Natural killer cell (primary cell): ENCODE data around the gene AGK. TPM values are rescaled to one million over a fixed set of nuclear protein-coding genes. Genes with fewer than 3 reads are reported as not detected.

Experiments used
- ATAC-seq, 3 donors: fragments of 150-1000 bp in 2 of 3; fragments of 200-7000 bp in 1 of 3; cut with Tn5 transposase; 1 replicate in 1 of 3; 2 replicates in 2 of 3; pipeline ENCODE4 v1.10.0; 2021; ENCODE audit warnings: mild to moderate bottlenecking in 2 of 3, moderate library complexity in 2 of 3
- DNase-seq, 2 donors: peaks; one replicate each; pipeline versions ENCODE4 v3.0.0 to v3.0.0-alpha.2; 2013 to 2021; ENCODE audit warnings: mixed read lengths in 1 of 2
- H3K27ac ChIP-seq: one replicate; pipeline ENCODE4 v1.5.1; 2013; ENCODE audit warnings: mild to moderate bottlenecking, low read length
- H3K27me3 ChIP-seq: one replicate; pipeline ENCODE4 v1.6.1; 2013; ENCODE audit warnings: low read length; ENCODE audit not compliant: control insufficient read depth, insufficient read depth
- H3K36me3 ChIP-seq: one replicate; pipeline ENCODE4 v1.6.1; 2013; ENCODE audit warnings: low read length; ENCODE audit not compliant: control insufficient read depth, insufficient read depth
- H3K4me1 ChIP-seq: one replicate; pipeline ENCODE4 v1.6.1; 2013; ENCODE audit warnings: low read length; ENCODE audit not compliant: control insufficient read depth, insufficient read depth
- H3K4me3 ChIP-seq: one replicate; pipeline ENCODE4 v1.5.1; 2013; ENCODE audit warnings: low read length
- H3K9me3 ChIP-seq: one replicate; pipeline ENCODE4 v1.6.1; 2013; ENCODE audit warnings: low read length; ENCODE audit not compliant: control insufficient read depth, insufficient read depth
- H3K27ac Mint-ChIP-seq, 2 donors: one replicate each; pipeline ENCODE4 v1.8.0; 2022; ENCODE audit warnings: mild to moderate bottlenecking in 2 of 2, mixed read lengths in 2 of 2, moderate library complexity in 1 of 2
- H3K27me3 Mint-ChIP-seq, 2 donors: one replicate each; pipeline ENCODE4 v1.8.0; 2022; ENCODE audit warnings: low read depth in 2 of 2, mixed read lengths in 2 of 2
- H3K36me3 Mint-ChIP-seq: one replicate; pipeline ENCODE4 v1.8.0; 2022; ENCODE audit warnings: mixed read lengths
- H3K4me1 Mint-ChIP-seq, 2 donors: one replicate each; pipeline ENCODE4 v1.8.0; 2022; ENCODE audit warnings: mixed read lengths in 2 of 2
- H3K4me3 Mint-ChIP-seq: one replicate; pipeline ENCODE4 v1.8.0; 2022; ENCODE audit warnings: mild to moderate bottlenecking, moderate library complexity, mixed read lengths
- H3K9me3 Mint-ChIP-seq, 2 donors: one replicate each; pipeline ENCODE4 v1.8.0; 2022; ENCODE audit warnings: mixed read lengths in 2 of 2
- CTCF ChIP-seq: fragments of 200-600 bp; IDR thresholded peaks from one replicate; pipeline ENCODE4 v1.8.0; 2022; ENCODE audit warnings: antibody characterized with exemption
- WGBS: methylation state at CpG from one replicate; pipeline ENCODE4 v1.1.7; 2013; ENCODE audit warnings: missing lambda C conversion rate; ENCODE audit not compliant: insufficient coverage; 5-methylcytosine and 5-hydroxymethylcytosine counted together
- intact Hi-C: fragments of 100-400 bp; cut with micrococcal nuclease; formaldehyde crosslinking; loops from one replicate; pipeline ENCODE4 v1.14.2; 2022
- total RNA-seq, 4 donors: library from RNA; stranded (reverse); fragments of 120-200 nt in 1 of 4; gene quantifications; one replicate each; pipeline versions ENCODE4 v1.2.3 to v1.2.4, GENCODE V29; 2013 to 2022

AGK gene
- total RNA-seq, 3 donors from 2014 or later (not counting 1 experiment from before 2014, with no cell fraction given) = 70.0 to 106 (median 99.0) TPM

GRCh38 chr7:141563956-141564623 is 12.9 kb downstream of the AGK start:
- Mint-ChIP-seq H3K4me3 (no peak overlapping the region), H3K4me1 (peaks cover 63 to 67% of the 10 kb centered on the region in 2 donors), H3K9me3 (peaks cover 0 to 2% of the 10 kb centered on the region in 2 donors), H3K27me3 (no peaks in the 10 kb centered on the region), H3K36me3 (peaks cover 42% of the 10 kb centered on the region), H3K27ac (peak overlapping the region; percentile 9 to 69)
- Histone ChIP-seq H3K27me3 (no peaks in the 10 kb centered on the region), H3K4me1 (peaks cover 17% of the 10 kb centered on the region), H3K4me3 (no peak overlapping the region), H3K27ac (no peak overlapping the region), H3K36me3 (peaks cover 39% of the 10 kb centered on the region), H3K9me3 (no peaks in the 10 kb centered on the region)
- intact Hi-C loops = no loop called here
- WGBS = 90% methylated on average over 2 of the region's 2 CpGs
- no peak for TF ChIP-seq CTCF
- peak; percentile 61 to 82 (median 68) for ATAC-seq
- DNase-seq = peak in 1 of 2 donors; percentile 35

- H3K27ac Mint-ChIP-seq = peak overlapping the region in 1 of 2 donors; percentile 23
- Histone ChIP-seq H3K9me3 (no peaks in the 10 kb centered on the region), H3K27me3 (no peaks in the 10 kb centered on the region), H3K27ac (no peak overlapping the region), H3K4me1 (peaks cover 4% of the 10 kb centered on the region), H3K36me3 (peaks cover 35% of the 10 kb centered on the region), H3K4me3 (no peak overlapping the region)
- DNase-seq (no peak), ATAC-seq (no peak)
- WGBS = 100% methylated on average over 1 of the region's 1 CpG
- intact Hi-C loops = no loop called here
- H3K36me3 Mint-ChIP-seq = peaks cover 27% of the 10 kb centered on the region
- no peak for TF ChIP-seq CTCF
- H3K9me3 Mint-ChIP-seq = no peaks in the 10 kb centered on the region
- no peak overlapping the region for H3K4me3 Mint-ChIP-seq
- H3K27me3 Mint-ChIP-seq = no peaks in the 10 kb centered on the region
- peaks cover 50 to 57% of the 10 kb centered on the region in 2 donors for H3K4me1 Mint-ChIP-seq
These were observed 16.2 kb downstream of the AGK start for GRCh38 chr7:141567432-141567831.

DNA sequence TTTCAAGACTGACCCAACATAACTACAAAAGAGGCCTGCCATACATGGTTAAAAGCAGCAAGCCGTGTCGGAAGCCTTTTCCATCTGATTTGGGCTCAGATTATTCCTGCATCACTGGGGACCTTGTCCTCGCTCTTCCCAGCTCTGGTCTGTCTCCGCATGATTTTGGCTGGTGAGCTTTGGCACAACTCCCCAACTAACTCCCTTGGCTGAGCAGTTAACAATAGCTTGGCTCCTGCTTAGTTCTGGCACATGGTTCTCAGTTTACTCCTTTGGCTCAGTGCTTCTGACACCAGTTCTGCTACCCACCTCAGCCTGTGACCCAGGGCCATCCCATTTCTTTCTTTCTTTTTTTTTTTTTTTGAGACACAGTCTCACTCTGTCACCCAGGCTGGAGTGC is 17.0 kb downstream of the AGK start:
- no peak overlapping the region for H3K4me3 Mint-ChIP-seq
- DNase-seq (no peak), ATAC-seq (no peak)
- TF ChIP-seq CTCF = no peak
- Histone ChIP-seq H3K27me3 (no peaks in the 10 kb centered on the region), H3K36me3 (peaks cover 35% of the 10 kb centered on the region), H3K4me3 (no peak overlapping the region), H3K27ac (no peak overlapping the region), H3K9me3 (no peaks in the 10 kb centered on the region), H3K4me1 (no peaks in the 10 kb centered on the region)
- H3K9me3 Mint-ChIP-seq = no peaks in the 10 kb centered on the region
- WGBS = 95% methylated on average over 4 of the region's 4 CpGs
- H3K27ac Mint-ChIP-seq = no peak overlapping the region
- H3K27me3 Mint-ChIP-seq = no peaks in the 10 kb centered on the region
- peaks cover 27% of the 10 kb centered on the region for H3K36me3 Mint-ChIP-seq
- peaks cover 54 to 63% of the 10 kb centered on the region in 2 donors for H3K4me1 Mint-ChIP-seq
- intact Hi-C loops = no loop called here

DNA sequence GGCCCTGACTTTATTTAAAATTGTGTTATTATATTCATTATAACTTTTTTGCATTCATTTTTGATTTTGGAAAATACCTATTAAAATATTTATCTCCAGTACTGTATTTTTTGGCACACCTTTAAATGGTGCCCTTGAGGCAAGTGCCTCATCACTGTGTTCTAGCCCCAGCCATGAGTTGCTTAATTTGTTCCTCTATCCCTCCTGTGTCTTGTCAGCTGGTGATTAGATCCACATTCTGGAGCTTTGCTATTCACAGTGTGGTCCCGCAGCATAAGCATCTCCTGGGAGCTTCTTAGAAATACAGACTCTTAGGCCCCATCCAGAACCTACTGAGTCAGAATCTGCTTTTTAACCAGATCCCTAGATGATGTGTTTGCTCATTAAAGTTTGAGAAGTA is 19.8 kb downstream of the AGK start:
- no peaks in the 10 kb centered on the region for H3K27me3 Mint-ChIP-seq
- Histone ChIP-seq H3K36me3 (peaks cover 25% of the 10 kb centered on the region), H3K4me3 (no peak overlapping the region), H3K27me3 (no peaks in the 10 kb centered on the region), H3K9me3 (peaks cover under 1% of the 10 kb centered on the region), H3K27ac (no peak overlapping the region), H3K4me1 (no peaks in the 10 kb centered on the region)
- intact Hi-C loops = no loop called here
- H3K27ac Mint-ChIP-seq = peak overlapping the region; percentile 1 to 37
- no peak for TF ChIP-seq CTCF
- peaks cover 6 to 9% of the 10 kb centered on the region in 2 donors for H3K9me3 Mint-ChIP-seq
- H3K36me3 Mint-ChIP-seq = peaks cover 42% of the 10 kb centered on the region
- WGBS = 94% methylated on average over 1 of the region's 1 CpG
- no peak overlapping the region for H3K4me3 Mint-ChIP-seq
- ATAC-seq (no peak), DNase-seq (no peak)
- H3K4me1 Mint-ChIP-seq = peaks cover 29 to 47% of the 10 kb centered on the region in 2 donors
